Measurements from ENCODE around the gene METTL8.
"Not testable (repeated sequence)": the region's sequence is repeated elsewhere in the genome, so short reads cannot be mapped to it uniquely, and the experiment has no call there.

Gene METTL8

GRCh38 chr2:171430516-171431410 lies 3.0 kb downstream of the METTL8 start:
- no peak overlapping the region for H3K4me3 ChIP-seq (replicated peaks in 1 of 2; ENCODE audit: low read depth in 2 of 2, low read length in 2 of 2)
- no peak for TF ChIP-seq CTCF (IDR thresholded peaks at IDR 0.05; ENCODE audit: low read depth, low read length)
- DNase-seq (ENCODE audit: low read depth in 2 of 2): no peak

- DNase-seq (ENCODE audit: low read depth in 2 of 2); H3K4me3 ChIP-seq (replicated peaks in 1 of 2; ENCODE audit: low read depth in 2 of 2, low read length in 2 of 2): not testable (repeated sequence)
Measured at GRCh38 chr2:171422710-171423495, 10.9 kb downstream of the METTL8 start.

- DNase-seq (ENCODE audit: low read depth in 2 of 2): no peak
- no peak for TF ChIP-seq CTCF (IDR thresholded peaks at IDR 0.05; ENCODE audit: low read depth, low read length)
Measured at GRCh38 chr2:171420728-171421563, 12.8 kb downstream of the METTL8 start.

GRCh38 chr2:171419333-171419732 lies 14.5 kb downstream of the METTL8 start:
- H3K4me3 ChIP-seq (replicated peaks in 1 of 2; ENCODE audit: low read depth in 2 of 2, low read length in 2 of 2): no peak overlapping the region
- no peak for TF ChIP-seq CTCF (IDR thresholded peaks at IDR 0.05; ENCODE audit: low read depth, low read length)
- no peak for DNase-seq (ENCODE audit: low read depth in 2 of 2)

More at GRCh38 chr2:171420728-171421563, 12.8 kb downstream of the METTL8 start:
- H3K4me3 ChIP-seq (replicated peaks in 1 of 2; ENCODE audit: low read depth in 2 of 2, low read length in 2 of 2): no peak overlapping the region

GRCh38 chr2:171416009-171416926 lies 17.5 kb downstream of the METTL8 start:
- TF ChIP-seq CTCF (IDR thresholded peaks at IDR 0.05; ENCODE audit: low read depth, low read length): peak; percentile 94
- peak; percentile 96 to 98 for DNase-seq (ENCODE audit: low read depth in 2 of 2)
- H3K4me3 ChIP-seq (replicated peaks in 1 of 2; ENCODE audit: low read depth in 2 of 2, low read length in 2 of 2): no peak overlapping the region

GRCh38 chr2:171414645-171415044 lies 19.1 kb downstream of the METTL8 start:
- H3K4me3 ChIP-seq (replicated peaks in 1 of 2; ENCODE audit: low read depth in 2 of 2, low read length in 2 of 2); DNase-seq (ENCODE audit: low read depth in 2 of 2): not testable (repeated sequence)

All from cardiac fibroblast (primary cell).